HEK293 (cell line): Measurements from ENCODE around the gene TMEM212.
A peak's percentile ranks its signal among the peaks of the same experiment; 100 is the strongest.

ENCODE experiments used
- ATF2 ChIP-seq: fragments of 450-650 bp; formaldehyde crosslinking; IDR thresholded peaks from 2 replicates; pipeline ENCODE4 v1.5.1; 2016; ENCODE audit warnings: missing biosample characterization, missing genetic modification characterization, low read depth
- EGR2 ChIP-seq: fragments of 450-650 bp; formaldehyde crosslinking; IDR thresholded peaks from 2 replicates; pipeline ENCODE4 v1.5.1; 2016; ENCODE audit warnings: low read depth, missing biosample characterization, missing genetic modification characterization
- KLF17 ChIP-seq: fragments of 450-650 bp; formaldehyde crosslinking; IDR thresholded peaks from 2 replicates; pipeline ENCODE4 v1.5.1; 2016; ENCODE audit warnings: missing biosample characterization, missing genetic modification characterization
- KLF8 ChIP-seq: fragments of 450-650 bp; formaldehyde crosslinking; IDR thresholded peaks from 2 replicates; pipeline ENCODE4 v1.5.1; 2016; ENCODE audit warnings: missing biosample characterization, missing genetic modification characterization
- PRDM10 ChIP-seq: fragments of 450-650 bp; formaldehyde crosslinking; IDR thresholded peaks from 2 replicates; pipeline ENCODE4 v1.5.1; 2016; ENCODE audit warnings: missing biosample characterization, missing genetic modification characterization
- PRDM6 ChIP-seq: fragments of 450-650 bp; formaldehyde crosslinking; IDR thresholded peaks from 2 replicates; pipeline ENCODE4 v1.5.1; 2017; ENCODE audit warnings: missing biosample characterization, missing genetic modification characterization
- SP2 ChIP-seq: fragments of 450-650 bp; formaldehyde crosslinking; IDR thresholded peaks from 2 replicates; pipeline ENCODE4 v1.5.1; 2016; ENCODE audit warnings: missing biosample characterization, missing genetic modification characterization
- SP7 ChIP-seq: fragments of 450-650 bp; formaldehyde crosslinking; IDR thresholded peaks from 2 replicates; pipeline ENCODE4 v1.5.1; 2016; ENCODE audit warnings: missing biosample characterization, missing genetic modification characterization
- TSHZ1 ChIP-seq: fragments of 450-650 bp; formaldehyde crosslinking; IDR thresholded peaks from 2 replicates; pipeline ENCODE4 v1.5.1; 2016; ENCODE audit warnings: missing biosample characterization, missing genetic modification characterization, borderline replicate concordance
- WT1 ChIP-seq: fragments of 450-650 bp; formaldehyde crosslinking; IDR thresholded peaks from 2 replicates; pipeline ENCODE4 v1.5.1; 2016; ENCODE audit warnings: missing biosample characterization, missing genetic modification characterization
- YY1 ChIP-seq: fragments of 450-650 bp; formaldehyde crosslinking; IDR thresholded peaks from 2 replicates; pipeline ENCODE4 v1.5.1; 2018; ENCODE audit warnings: missing biosample characterization, missing genetic modification characterization
- ZBTB1 ChIP-seq: fragments of 450-650 bp; formaldehyde crosslinking; IDR thresholded peaks from 2 replicates; pipeline ENCODE4 v1.5.1; 2016; ENCODE audit warnings: missing biosample characterization, missing genetic modification characterization
- ZBTB17 ChIP-seq: fragments of 450-650 bp; formaldehyde crosslinking; IDR thresholded peaks from 2 replicates; pipeline ENCODE4 v1.5.1; 2016; ENCODE audit warnings: missing biosample characterization, missing genetic modification characterization
- ZBTB21 ChIP-seq: fragments of 450-650 bp; formaldehyde crosslinking; IDR thresholded peaks from 2 replicates; pipeline ENCODE4 v1.5.1; 2017; ENCODE audit warnings: missing biosample characterization, missing genetic modification characterization
- ZEB2 ChIP-seq: fragments of 450-650 bp; formaldehyde crosslinking; IDR thresholded peaks from 2 replicates; pipeline ENCODE4 v1.5.1; 2016; ENCODE audit warnings: missing biosample characterization, missing genetic modification characterization
- ZFP69B ChIP-seq: fragments of 450-650 bp; formaldehyde crosslinking; IDR thresholded peaks from 2 replicates; pipeline ENCODE4 v1.5.1; 2016; ENCODE audit warnings: missing biosample characterization, missing genetic modification characterization
- ZNF133 ChIP-seq: fragments of 450-650 bp; formaldehyde crosslinking; IDR thresholded peaks from 2 replicates; pipeline ENCODE4 v1.5.1; 2016; ENCODE audit warnings: missing biosample characterization, missing genetic modification characterization
- ZNF146 ChIP-seq: fragments of 450-650 bp; formaldehyde crosslinking; IDR thresholded peaks from 2 replicates; pipeline ENCODE4 v1.5.1; 2016; ENCODE audit warnings: missing biosample characterization, missing genetic modification characterization
- ZNF157 ChIP-seq: fragments of 450-650 bp; formaldehyde crosslinking; IDR thresholded peaks from 2 replicates; pipeline ENCODE4 v1.5.1; 2016; ENCODE audit warnings: missing biosample characterization, missing genetic modification characterization
- ZNF248 ChIP-seq: fragments of 450-650 bp; formaldehyde crosslinking; IDR thresholded peaks from 2 replicates; pipeline ENCODE4 v1.5.1; 2017; ENCODE audit warnings: missing biosample characterization, missing genetic modification characterization
- ZNF488 ChIP-seq: fragments of 450-650 bp; formaldehyde crosslinking; IDR thresholded peaks from 2 replicates; pipeline ENCODE4 v1.5.1; 2016; ENCODE audit warnings: missing biosample characterization, missing genetic modification characterization
- ZNF639 ChIP-seq: fragments of 450-650 bp; formaldehyde crosslinking; IDR thresholded peaks from 2 replicates; pipeline ENCODE4 v1.5.1; 2016; ENCODE audit warnings: missing biosample characterization, missing genetic modification characterization
- ZNF664 ChIP-seq: fragments of 450-650 bp; formaldehyde crosslinking; IDR thresholded peaks from 2 replicates; pipeline ENCODE4 v1.5.1; 2016; ENCODE audit warnings: missing biosample characterization, missing genetic modification characterization
- ZNF707 ChIP-seq: fragments of 450-650 bp; formaldehyde crosslinking; IDR thresholded peaks from 2 replicates; pipeline ENCODE4 v1.5.1; 2016; ENCODE audit warnings: missing biosample characterization, missing genetic modification characterization

Gene TMEM212

GRCh38 chr3:171811295-171811912 is 31.7 kb upstream of the TMEM212 start (continued):
- TF ChIP-seq ZNF146: peak; percentile 34; the same call in 1 of the 2 replicates
- no peak for TF ChIP-seq EGR2 (tag by site-specific recombination)
- no peak for TF ChIP-seq ZNF133 (tag by site-specific recombination)
- peak; percentile 60 for TF ChIP-seq ATF2
- peak; percentile 58 for TF ChIP-seq WT1 (tag by site-specific recombination)
- no peak for TF ChIP-seq ZNF664
- no peak for TF ChIP-seq KLF17 (tag by site-specific recombination)
- TF ChIP-seq ZNF707 (tag by site-specific recombination): no peak
- no peak for TF ChIP-seq ZNF488 (tag by site-specific recombination)
- TF ChIP-seq ZFP69B (tag by site-specific recombination): peak; percentile 66
- peak; percentile 91 for TF ChIP-seq SP7
- peak; percentile 77; the same call in 1 of the 2 replicates for TF ChIP-seq TSHZ1
- TF ChIP-seq PRDM10 (tag by site-specific recombination): 0 out of 2 replicates have a peak, but pooled peaks have one; percentile 34
- 0 out of 2 replicates have a peak, but pooled peaks have one; percentile 20 for TF ChIP-seq KLF8 (tag by site-specific recombination)
- no peak for TF ChIP-seq ZNF157 (tag by site-specific recombination)
- peak; percentile 88 for TF ChIP-seq ZEB2
- peak; percentile 92 for TF ChIP-seq PRDM6 (tag by site-specific recombination)
- peak; percentile 55 for TF ChIP-seq ZBTB17 (tag by site-specific recombination)
- no peak for TF ChIP-seq ZNF248 (tag by site-specific recombination)
- TF ChIP-seq YY1 (tag by site-specific recombination): 0 out of 2 replicates have a peak, but pooled peaks have one; percentile 44
- peak; percentile 33; the same call in 1 of the 2 replicates for TF ChIP-seq ZNF639
- 0 out of 2 replicates have a peak, but pooled peaks have one; percentile 27 for TF ChIP-seq ZBTB1
- peak; percentile 36 for TF ChIP-seq SP2
- TF ChIP-seq ZBTB21 (tag by site-specific recombination): 0 out of 2 replicates have a peak, but pooled peaks have one; percentile 29
